ENCODE data around the gene HBQ1.
"Not testable (repeated sequence)": the region's sequence is repeated elsewhere in the genome, so short reads cannot be mapped to it uniquely, and the experiment has no call there.

The HBQ1 gene

DNA sequence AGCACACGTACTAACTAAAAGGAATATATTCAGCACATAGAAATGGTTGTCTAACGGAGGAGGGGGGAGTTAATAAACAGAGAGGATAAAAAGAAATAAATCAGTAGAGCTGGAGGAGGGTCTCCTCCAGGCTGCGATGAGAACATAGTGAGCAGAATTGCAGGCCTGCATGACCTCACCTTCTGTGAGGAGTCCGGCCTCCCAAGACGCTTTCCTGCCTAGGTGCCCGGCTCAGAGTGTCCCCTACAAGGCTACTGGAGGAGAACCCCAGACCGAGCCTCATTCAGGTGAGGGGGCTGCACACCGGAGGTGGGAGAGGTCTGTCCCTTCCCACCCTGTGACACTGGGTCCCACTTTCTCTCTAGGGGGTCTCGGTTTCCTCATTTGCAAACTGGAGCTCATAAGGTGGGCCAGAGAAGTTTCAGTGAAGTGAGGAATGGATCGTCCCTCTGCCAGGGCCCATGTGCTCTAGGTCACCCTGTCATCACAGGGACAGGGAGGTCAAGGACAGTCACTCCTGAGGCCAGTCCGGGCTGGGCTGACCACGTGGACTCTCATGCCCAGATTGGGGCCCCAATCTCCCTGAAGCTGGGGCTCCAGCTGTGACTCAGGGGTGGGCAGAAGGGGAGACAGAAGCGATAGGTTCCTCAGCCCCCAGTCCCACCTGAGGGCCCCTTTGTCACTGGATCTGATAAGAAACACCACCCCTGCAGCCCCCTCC lies 17.8 kb upstream of the HBQ1 start:
- DNase-seq: no peak
- H3K4me3 ChIP-seq (ENCODE audit: low read depth in 1 of 2, low read length in 2 of 2): no peak overlapping the region
- H3K79me2 ChIP-seq (ENCODE audit: insufficient read depth, low read length): no peaks in the 10 kb centered on the region
- H3K27ac ChIP-seq (ENCODE audit: low read length): no peak overlapping the region
- no peak overlapping the region for H3K4me2 ChIP-seq (ENCODE audit: insufficient read depth, low read length)
- TF ChIP-seq, protein P1, sequence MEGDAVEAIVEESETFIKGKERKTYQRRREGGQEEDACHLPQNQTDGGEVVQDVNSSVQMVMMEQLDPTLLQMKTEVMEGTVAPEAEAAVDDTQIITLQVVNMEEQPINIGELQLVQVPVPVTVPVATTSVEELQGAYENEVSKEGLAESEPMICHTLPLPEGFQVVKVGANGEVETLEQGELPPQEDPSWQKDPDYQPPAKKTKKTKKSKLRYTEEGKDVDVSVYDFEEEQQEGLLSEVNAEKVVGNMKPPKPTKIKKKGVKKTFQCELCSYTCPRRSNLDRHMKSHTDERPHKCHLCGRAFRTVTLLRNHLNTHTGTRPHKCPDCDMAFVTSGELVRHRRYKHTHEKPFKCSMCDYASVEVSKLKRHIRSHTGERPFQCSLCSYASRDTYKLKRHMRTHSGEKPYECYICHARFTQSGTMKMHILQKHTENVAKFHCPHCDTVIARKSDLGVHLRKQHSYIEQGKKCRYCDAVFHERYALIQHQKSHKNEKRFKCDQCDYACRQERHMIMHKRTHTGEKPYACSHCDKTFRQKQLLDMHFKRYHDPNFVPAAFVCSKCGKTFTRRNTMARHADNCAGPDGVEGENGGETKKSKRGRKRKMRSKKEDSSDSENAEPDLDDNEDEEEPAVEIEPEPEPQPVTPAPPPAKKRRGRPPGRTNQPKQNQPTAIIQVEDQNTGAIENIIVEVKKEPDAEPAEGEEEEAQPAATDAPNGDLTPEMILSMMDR (IDR thresholded peaks at IDR 0.05; ENCODE audit: borderline replicate concordance, extremely low read depth, low read length, poor library complexity, severe bottlenecking): no peak
- TF ChIP-seq EZH2 (IDR thresholded peaks at IDR 0.05; ENCODE audit: borderline replicate concordance, low read depth, low read length, severe bottlenecking): no peak
- no peaks in the 10 kb centered on the region for H3K27me3 ChIP-seq (ENCODE audit: insufficient read depth, low read length, poor library complexity)
- no peak overlapping the region for H2AFZ ChIP-seq (ENCODE audit: low read depth, low read length)
- ATAC-seq (ENCODE audit: insufficient read depth, low read depth): no peak
- no peaks in the 10 kb centered on the region for H3K36me3 ChIP-seq (ENCODE audit: insufficient read depth, low read length)
- no peak overlapping the region for H3K9ac ChIP-seq (ENCODE audit: low read depth, low read length)
- no peaks in the 10 kb centered on the region for H3K4me1 ChIP-seq (ENCODE audit: insufficient read depth, low read length)
- no peaks in the 10 kb centered on the region for H4K20me1 ChIP-seq (ENCODE audit: insufficient read depth, low read length)
- H3K9me3 ChIP-seq (ENCODE audit: insufficient read depth, low read length, severe bottlenecking): no peaks in the 10 kb centered on the region

- not testable (repeated sequence) for H3K27me3 ChIP-seq (ENCODE audit: insufficient read depth, low read length, poor library complexity); H3K79me2 ChIP-seq (ENCODE audit: insufficient read depth, low read length); H3K9ac ChIP-seq (ENCODE audit: low read depth, low read length); H3K4me3 ChIP-seq (ENCODE audit: low read depth in 1 of 2, low read length in 2 of 2); H3K4me1 ChIP-seq (ENCODE audit: insufficient read depth, low read length); H3K36me3 ChIP-seq (ENCODE audit: insufficient read depth, low read length); DNase-seq; ATAC-seq (ENCODE audit: insufficient read depth, low read depth); H3K27ac ChIP-seq (ENCODE audit: low read length); H2AFZ ChIP-seq (ENCODE audit: low read depth, low read length); H3K9me3 ChIP-seq (ENCODE audit: insufficient read depth, low read length, severe bottlenecking); H3K4me2 ChIP-seq (ENCODE audit: insufficient read depth, low read length); H4K20me1 ChIP-seq (ENCODE audit: insufficient read depth, low read length)
Measured at GRCh38 chr16:163139-163538, 17.1 kb upstream of the HBQ1 start.

GRCh38 chr16:163696-164095 lies 16.6 kb upstream of the HBQ1 start:
- H3K27ac ChIP-seq (ENCODE audit: low read length); H3K9me3 ChIP-seq (ENCODE audit: insufficient read depth, low read length, severe bottlenecking); H2AFZ ChIP-seq (ENCODE audit: low read depth, low read length); H3K4me2 ChIP-seq (ENCODE audit: insufficient read depth, low read length); ATAC-seq (ENCODE audit: insufficient read depth, low read depth); H3K36me3 ChIP-seq (ENCODE audit: insufficient read depth, low read length); H3K4me3 ChIP-seq (ENCODE audit: low read depth in 1 of 2, low read length in 2 of 2); H3K27me3 ChIP-seq (ENCODE audit: insufficient read depth, low read length, poor library complexity); H3K4me1 ChIP-seq (ENCODE audit: insufficient read depth, low read length); H3K79me2 ChIP-seq (ENCODE audit: insufficient read depth, low read length); DNase-seq; H3K9ac ChIP-seq (ENCODE audit: low read depth, low read length); H4K20me1 ChIP-seq (ENCODE audit: insufficient read depth, low read length): not testable (repeated sequence)

GRCh38 chr16:164134-164823 lies 16.0 kb upstream of the HBQ1 start:
- H3K4me2 ChIP-seq (ENCODE audit: insufficient read depth, low read length); H3K9me3 ChIP-seq (ENCODE audit: insufficient read depth, low read length, severe bottlenecking); H3K36me3 ChIP-seq (ENCODE audit: insufficient read depth, low read length); DNase-seq; H2AFZ ChIP-seq (ENCODE audit: low read depth, low read length); H3K27me3 ChIP-seq (ENCODE audit: insufficient read depth, low read length, poor library complexity); ATAC-seq (ENCODE audit: insufficient read depth, low read depth); H3K27ac ChIP-seq (ENCODE audit: low read length); H3K4me1 ChIP-seq (ENCODE audit: insufficient read depth, low read length); H3K9ac ChIP-seq (ENCODE audit: low read depth, low read length); H3K4me3 ChIP-seq (ENCODE audit: low read depth in 1 of 2, low read length in 2 of 2); H3K79me2 ChIP-seq (ENCODE audit: insufficient read depth, low read length); H4K20me1 ChIP-seq (ENCODE audit: insufficient read depth, low read length): not testable (repeated sequence)
